Dermis microvascular lymphatic vessel endothelial cell (primary cell): Measurements from ENCODE around the gene RBM19. TPM values are rescaled to one million over a fixed set of nuclear protein-coding genes. Genes with fewer than 3 reads are reported as not detected.

Experiments
- DNase-seq, 2 donors: peaks; one replicate each; pipeline versions ENCODE4 v3.0.0 to v3.0.0-alpha.2; 2010; ENCODE audit warnings: low read depth in 2 of 2
- total RNA-seq: library from RNA; depleted of rRNA; stranded (reverse); fragments of >200 nt; gene quantifications from 2 replicates; pipeline ENCODE4 v1.2.1, GENCODE V29; 2014

RBM19 gene
- total RNA-seq, 1 donor from 2014 or later: 12.1 TPM

DNA sequence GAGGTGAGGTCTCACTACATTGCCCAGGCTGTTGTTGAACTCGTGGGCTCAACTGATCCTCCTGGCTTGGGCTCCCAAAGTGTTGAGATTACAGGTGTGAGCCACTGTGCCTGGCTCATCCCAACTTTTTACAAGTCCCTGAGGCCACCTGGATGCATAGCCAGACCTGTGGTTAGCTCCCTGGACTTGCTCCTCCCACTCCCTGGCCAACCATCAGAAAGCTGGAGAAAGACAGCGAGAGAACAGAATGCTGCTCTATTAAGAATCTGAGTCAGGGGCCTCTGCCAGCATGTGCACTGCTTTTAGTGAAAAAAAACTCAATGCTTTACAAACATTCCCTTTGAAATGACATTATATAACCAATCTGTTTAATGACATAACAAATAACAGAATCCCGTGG is 78.2 kb downstream of the RBM19 start:
- no peak for DNase-seq

- no peak for DNase-seq
Observed at GRCh38 chr12:113886721-113887120, 79.4 kb downstream of the RBM19 start.

DNA sequence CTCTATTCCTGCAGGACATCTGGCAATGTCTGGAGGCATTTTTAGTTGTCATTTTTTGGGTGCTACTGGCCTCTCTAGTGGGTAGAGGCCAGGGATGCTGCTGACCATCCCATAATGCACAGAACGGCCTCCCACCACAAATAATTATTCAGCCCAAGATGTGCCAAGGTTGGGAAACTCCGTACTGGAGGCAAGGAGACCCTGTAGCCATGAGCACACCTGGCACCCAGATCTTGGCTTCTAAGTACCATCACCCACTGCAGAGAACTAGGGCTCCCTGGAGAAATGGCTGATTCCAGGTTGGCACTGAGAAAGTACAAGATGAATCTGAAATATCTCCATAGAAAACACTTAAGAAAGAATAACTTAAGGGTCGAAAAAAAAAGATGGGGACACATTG is 81.7 kb downstream of the RBM19 start:
- DNase-seq: no peak

DNA sequence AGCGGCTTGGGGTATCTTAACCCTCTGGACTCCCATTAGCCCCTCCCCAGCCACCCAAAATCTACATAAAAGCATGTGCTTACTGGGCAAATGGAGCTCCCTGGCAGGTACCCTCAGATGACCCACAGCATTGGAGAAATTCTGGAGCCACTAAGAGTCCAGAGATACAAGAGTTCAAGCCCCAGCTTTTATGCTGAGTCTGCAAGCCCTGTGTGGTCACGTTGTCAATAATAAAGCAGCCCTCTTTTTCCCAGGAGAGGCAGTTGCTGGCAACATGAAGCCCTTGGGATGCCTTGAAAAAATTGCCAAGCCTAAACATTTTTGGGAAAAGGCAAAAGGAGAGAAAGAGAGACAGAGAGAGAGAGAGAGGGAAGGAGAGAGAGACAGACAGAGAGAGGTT is 83.4 kb downstream of the RBM19 start:
- DNase-seq: no peak

DNA sequence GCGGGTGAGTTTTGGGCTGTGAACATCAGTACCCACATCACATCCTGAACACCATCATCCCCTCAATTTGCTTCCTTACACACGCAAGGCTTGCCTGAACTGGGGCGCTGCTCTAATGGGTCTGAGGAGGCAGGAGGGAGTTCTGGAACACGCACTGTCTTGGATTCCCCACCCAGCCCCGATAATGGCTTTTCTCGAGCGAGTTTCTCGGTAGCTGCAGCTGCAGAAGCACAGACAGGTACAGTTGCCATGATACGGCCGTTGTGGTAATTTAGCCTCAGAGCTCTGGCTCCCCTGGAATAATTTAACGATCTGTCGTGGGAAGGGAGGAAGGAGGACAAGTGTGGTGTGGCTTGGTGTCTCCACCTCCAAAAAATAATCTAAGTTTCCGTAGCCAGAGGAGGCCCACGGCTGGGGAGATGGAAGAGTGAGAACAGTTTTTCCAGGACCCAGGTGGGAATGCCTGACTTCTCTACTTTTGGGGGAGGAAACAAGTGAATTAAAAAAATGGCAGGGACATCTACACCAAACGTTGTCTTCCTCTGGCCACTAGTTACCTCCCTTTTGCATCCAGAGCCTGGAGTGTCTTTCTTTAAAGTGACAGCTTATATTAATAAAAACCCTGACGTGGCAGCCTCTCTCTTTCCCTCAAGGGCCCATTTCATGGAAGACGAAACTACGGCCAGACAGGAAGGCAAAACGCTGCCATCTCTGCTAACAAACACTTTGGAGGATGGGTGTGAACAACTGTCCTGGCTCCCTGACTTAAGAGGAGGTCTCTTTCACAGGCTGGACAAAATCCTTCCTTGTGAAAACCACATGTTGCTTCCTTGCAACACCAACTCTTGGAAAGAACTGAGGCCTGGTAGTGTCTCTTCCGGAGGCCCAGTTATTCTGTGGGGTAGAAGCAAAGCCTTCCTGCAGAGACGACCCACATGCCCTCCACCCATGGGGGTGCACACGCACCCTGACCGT is 84.8 kb downstream of the RBM19 start:
- DNase-seq: no peak

- no peak for DNase-seq
Observed at GRCh38 chr12:113880326-113880725, 85.8 kb downstream of the RBM19 start.

GRCh38 chr12:113879658-113880057 is 86.5 kb downstream of the RBM19 start:
- no peak for DNase-seq

DNA sequence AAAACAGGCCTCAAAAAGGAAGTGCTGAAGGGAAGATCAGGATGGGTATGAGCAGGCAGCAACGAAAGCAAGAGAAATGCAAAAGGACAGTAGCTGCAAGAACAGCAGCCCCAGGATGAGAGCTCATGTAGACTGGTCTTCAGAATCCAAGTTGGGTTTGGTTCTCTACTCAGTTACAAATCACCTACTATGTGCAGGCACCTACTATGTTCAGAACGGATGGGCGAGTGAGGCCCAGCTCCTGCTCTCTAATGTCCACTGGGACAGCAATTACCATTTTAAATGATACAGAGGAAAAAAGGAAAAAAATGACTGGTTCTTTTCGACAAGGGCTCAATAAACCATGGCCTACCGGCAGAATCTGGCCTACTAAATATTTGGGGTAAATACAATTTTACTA is 88.5 kb downstream of the RBM19 start:
- no peak for DNase-seq

- no peak for DNase-seq
Observed at GRCh38 chr12:113876160-113876559, 90.0 kb downstream of the RBM19 start.

DNA sequence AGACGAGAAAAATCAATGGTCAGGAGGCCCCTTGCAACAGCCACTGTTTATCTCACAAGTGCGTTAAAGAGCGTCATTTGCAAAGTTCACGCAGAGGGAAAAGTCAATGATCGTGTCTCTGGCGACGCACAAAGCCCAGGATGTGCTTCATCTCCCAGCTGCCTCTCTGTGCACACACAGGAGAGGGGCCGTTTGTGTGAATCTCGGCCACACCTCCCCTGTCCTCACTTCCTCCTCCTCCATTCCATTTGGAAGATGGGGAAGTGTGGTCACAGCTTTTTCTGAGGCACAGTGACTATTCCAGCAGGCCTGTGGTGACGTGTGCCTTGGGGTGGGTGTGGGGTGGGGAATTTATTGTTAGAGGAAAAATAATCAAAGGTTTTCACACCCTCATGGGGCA is 90.4 kb downstream of the RBM19 start:
- DNase-seq: no peak

- DNase-seq: no peak
Observed at GRCh38 chr12:113874999-113875561, 91.0 kb downstream of the RBM19 start.

- no peak for DNase-seq
Observed at GRCh38 chr12:113874326-113874725, 91.8 kb downstream of the RBM19 start.

- no peak for DNase-seq
Observed at GRCh38 chr12:113873740-113874139, 92.4 kb downstream of the RBM19 start.

DNA sequence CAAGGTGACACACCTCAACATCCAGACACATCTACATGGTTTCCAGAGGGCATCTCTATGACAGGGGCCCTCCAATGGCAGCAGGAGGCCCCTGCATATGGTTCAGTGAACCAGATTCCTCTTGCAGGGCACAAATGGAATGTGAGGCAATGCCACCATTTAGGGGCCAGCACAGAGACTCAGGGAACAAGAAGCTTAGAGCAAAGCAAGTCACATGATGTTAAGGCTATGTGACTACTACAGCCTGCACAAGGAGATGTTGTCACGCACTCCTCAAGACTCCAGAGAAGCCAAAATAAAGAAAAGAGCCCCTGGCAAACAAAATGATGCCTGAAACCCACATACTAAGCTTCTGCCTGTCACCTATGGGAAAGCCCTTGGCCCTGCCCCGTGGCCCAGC is 95.2 kb downstream of the RBM19 start:
- no peak for DNase-seq

GRCh38 chr12:113870035-113870434 is 96.1 kb downstream of the RBM19 start:
- DNase-seq: no peak

DNA sequence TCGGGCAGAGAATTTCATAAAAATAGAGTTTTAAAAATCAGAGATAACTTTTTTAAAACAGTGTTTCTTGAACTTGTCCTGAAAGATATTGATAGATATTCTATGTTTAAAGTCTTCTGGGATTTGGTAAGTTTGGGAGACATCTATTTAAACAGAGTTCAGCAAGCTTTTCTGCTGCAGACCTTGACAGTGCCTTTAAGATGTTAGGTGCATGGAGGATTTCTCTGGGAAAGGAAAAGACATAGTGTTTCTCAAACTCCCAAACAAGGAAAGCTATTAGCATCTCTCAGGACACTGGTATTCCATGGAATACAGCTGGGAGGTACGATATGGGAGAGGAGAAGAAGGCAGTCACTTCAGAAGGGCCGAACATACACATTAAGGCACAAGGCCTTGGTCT is 97.8 kb downstream of the RBM19 start:
- no peak for DNase-seq

DNA sequence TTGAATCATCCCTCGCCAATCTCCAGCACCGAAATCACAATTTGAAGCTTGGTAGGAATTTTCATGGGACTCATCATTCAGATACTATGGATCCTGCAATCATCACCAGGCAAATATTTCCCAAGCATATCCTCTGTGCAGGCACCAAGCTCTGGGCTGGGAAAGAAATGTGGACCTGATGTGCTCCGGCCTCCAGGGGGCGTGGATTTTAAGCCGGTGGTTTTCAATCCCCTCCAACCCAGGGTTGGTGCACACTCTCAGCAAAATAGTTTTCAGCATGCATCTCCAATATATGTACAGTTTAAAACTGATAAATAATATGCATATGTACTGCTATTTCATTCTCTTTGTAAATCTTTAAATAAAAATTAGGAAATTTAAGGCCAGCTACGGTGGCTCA is 98.9 kb downstream of the RBM19 start:
- DNase-seq: peak in 1 of 2 donors; percentile 12

DNA sequence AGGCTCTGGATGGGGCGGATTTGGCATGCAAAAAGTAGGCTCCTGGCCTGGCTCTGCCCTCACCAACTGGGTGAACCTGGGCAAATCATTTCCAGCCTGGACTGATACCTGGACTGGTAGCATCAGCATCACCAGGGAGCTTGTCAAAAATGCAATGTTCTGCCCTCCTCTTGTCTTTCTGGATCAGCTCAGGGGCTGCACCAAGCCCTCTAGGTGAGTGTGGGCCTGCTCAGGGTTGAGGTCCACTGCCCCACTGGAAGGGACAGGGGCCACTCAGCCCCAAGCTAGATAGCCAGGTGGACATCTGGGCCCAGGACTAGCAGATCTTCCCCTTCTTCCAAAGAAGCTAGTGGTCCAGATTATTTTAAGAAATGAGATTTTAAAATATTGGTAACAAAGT is 99.6 kb downstream of the RBM19 start:
- no peak for DNase-seq

GRCh38 chr12:113863455-113863845 is 102.7 kb downstream of the RBM19 start:
- DNase-seq: peak in 1 of 2 donors; percentile 9

DNA sequence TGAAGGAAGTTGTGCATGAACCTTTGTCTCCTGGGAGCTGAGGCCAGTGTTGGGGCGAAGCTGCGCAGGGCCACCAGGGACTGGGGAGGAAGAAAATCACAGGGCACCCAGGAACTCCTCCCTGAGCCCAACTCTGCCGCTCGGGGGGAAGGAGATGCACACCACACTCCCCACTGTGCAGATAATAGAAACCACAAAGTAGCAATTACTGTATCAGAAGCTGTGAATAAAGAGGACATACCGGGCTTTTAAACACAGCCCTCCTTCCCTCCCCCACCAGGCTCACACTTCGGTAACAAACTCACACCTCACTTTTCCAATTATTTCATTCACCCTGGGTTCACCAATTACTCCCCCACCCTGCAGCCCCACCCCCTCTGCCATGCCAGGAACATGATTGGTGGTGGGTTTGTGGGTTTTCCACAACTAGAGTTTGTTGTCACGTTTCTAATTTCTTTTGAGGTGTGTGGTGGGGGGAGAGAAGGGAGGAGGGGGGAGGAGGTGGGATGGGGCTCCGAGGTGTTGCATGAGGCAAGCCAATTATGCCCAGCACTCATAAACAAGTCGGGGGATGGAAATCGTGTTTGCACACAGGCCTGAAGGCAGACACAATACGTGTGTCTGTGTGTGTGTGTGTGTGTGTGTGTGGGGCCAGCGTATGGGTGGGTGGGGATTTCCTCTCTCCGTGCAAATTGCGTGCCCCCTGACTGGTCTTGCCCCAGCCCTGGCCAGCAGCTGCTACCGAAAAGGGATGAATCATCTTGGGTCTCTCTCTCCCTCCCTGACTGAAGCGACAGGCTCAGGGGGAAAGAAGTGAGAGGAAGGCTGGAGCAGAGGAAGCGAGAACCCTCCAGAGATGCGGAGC is 103.3 kb downstream of the RBM19 start:
- DNase-seq: peak; percentile 4 to 77

GRCh38 chr12:113861708-113862312 is 104.3 kb downstream of the RBM19 start:
- no peak for DNase-seq

GRCh38 chr12:113860950-113861349 is 105.2 kb downstream of the RBM19 start:
- no peak for DNase-seq
